ENCODE results near the gene MPIG6B.
A peak's percentile ranks its signal among the peaks of the same experiment; 100 is the strongest.
"Not testable (repeated sequence)": the region's sequence is repeated elsewhere in the genome, so short reads cannot be mapped to it uniquely, and the experiment has no call there.

Gene MPIG6B

GRCh38 chr6:31701666-31702404 is 21.3 kb upstream of the MPIG6B start:
- peak; percentile 30 for DNase-seq

GRCh38 chr6:31702405-31702818 is 20.8 kb upstream of the MPIG6B start:
- DNase-seq = no peak

- DNase-seq = peak; percentile 99
Measured at GRCh38 chr6:31702819-31703716, 20.1 kb upstream of the MPIG6B start, which contains the start of gene ABHD16A. TSS of gene ABHD16A (minus strand) at chr6:31703324. CDS start at chr6:31703281, 43 bp downstream.

- peak; percentile 28 for DNase-seq
Measured at GRCh38 chr6:31705931-31706330, 17.2 kb upstream of the MPIG6B start.

- DNase-seq = no peak
Measured at GRCh38 chr6:31706599-31706998, 16.6 kb upstream of the MPIG6B start, which contains the start of gene LY6G6F. TSS of gene LY6G6F (plus strand) at chr6:31706866. CDS start at chr6:31706907, 41 bp downstream.

- DNase-seq = no peak
Measured at GRCh38 chr6:31707701-31708100, 15.5 kb upstream of the MPIG6B start.

GRCh38 chr6:31708224-31708623 is 14.9 kb upstream of the MPIG6B start:
- no peak for DNase-seq

- DNase-seq = not testable (repeated sequence)
Measured at GRCh38 chr6:31709157-31709556, 14.0 kb upstream of the MPIG6B start.

GRCh38 chr6:31710523-31711219 is 12.5 kb upstream of the MPIG6B start:
- no peak for DNase-seq

- DNase-seq = no peak
Measured at GRCh38 chr6:31711233-31711632, 11.9 kb upstream of the MPIG6B start.

GRCh38 chr6:31712296-31712695 is 10.9 kb upstream of the MPIG6B start:
- no peak for DNase-seq

- no peak for DNase-seq
Measured at GRCh38 chr6:31713465-31713864, 9.7 kb upstream of the MPIG6B start.

- DNase-seq = no peak
Measured at GRCh38 chr6:31713991-31714684, 9.0 kb upstream of the MPIG6B start.

GRCh38 chr6:31715022-31715958 is 7.9 kb upstream of the MPIG6B start, which contains the start of gene LY6G6D:
TSS of gene LY6G6D (plus strand) at chr6:31715348. CDS start at chr6:31715356, 8 bp downstream.
- DNase-seq = no peak

- no peak for DNase-seq
Measured at GRCh38 chr6:31717499-31718222, 5.5 kb upstream of the MPIG6B start.

GRCh38 chr6:31718265-31718664 is 4.9 kb upstream of the MPIG6B start:
- no peak for DNase-seq

GRCh38 chr6:31719001-31719400 is 4.2 kb upstream of the MPIG6B start:
- no peak for DNase-seq

- no peak for DNase-seq
Measured at GRCh38 chr6:31720196-31720770, 2.9 kb upstream of the MPIG6B start.

GRCh38 chr6:31721351-31722020 is 1.7 kb upstream of the MPIG6B start, which contains the start of gene LY6G6C:
TSS of gene LY6G6C (minus strand) at chr6:31721746. CDS start at chr6:31721679, 67 bp downstream.
- no peak for DNase-seq
